Hippocampal formation (tissue), 2 donors: ENCODE results near the gene ENSA.
"Not testable (repeated sequence)": the region's sequence is repeated elsewhere in the genome, so short reads cannot be mapped to it uniquely, and the experiment has no call there.

Source experiments
- DNase-seq, 2 donors: peaks; one replicate each; lab custom pipeline; 2025; lab: John Stamatoyannopoulos, UW

ENSA gene

DNA sequence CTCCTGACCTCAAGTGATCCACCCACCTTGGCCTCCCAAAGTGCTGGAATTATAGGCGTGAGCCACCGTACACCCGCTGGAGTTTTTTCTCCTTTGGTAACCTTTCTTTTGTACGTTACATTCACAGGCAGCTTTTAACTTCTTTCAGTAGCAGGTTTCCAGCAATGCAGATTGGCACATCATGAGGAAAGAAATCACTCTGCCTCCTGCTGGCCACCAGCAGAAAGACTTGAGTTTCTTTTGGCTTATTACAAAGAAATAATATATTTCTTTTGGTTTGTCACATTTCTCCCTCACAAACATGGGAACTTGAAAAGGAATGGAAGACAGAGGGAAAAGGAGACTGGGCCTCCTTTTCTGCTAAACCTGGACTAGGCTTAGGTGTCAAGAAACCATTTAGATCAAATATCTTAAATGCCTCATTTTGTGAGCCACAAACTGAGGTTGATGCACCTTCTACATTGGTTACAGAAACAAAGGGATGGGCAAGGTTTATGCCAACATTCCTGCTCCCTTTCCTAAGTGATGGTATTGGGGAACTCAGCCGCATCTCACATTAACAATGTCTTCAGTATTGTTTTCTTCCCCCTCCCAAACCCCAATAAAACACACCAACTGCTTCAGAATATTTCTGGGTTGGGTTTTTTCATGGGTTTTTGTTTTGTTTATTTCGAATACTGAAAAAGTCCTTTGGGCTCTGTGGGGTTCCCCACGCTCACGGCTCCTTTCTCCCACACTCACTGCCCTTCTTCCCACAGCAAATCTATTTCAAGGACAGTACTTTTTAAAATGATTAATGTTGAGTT is 7.7 kb downstream of the ENSA start:
- peak in 1 of 2 donors; percentile 7 for DNase-seq

DNA sequence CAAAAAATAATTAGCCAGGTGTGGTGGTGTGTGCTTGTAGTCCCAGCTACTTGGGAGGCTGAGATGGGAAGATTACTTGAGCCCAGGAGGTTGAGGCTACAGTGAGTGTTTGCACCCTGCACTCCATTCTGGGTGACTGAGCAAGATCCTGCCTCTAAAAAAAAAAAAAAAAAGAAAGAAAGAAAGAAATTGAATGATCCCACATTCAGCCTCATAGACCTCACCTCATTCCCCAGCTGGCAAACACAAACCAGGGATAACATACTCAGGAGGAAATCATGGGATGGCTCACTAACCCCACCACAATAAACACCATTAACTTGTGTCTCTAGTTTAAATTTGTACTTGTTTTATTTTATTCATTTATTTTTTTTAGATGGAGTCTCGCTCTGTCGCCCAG is 8.5 kb downstream of the ENSA start:
- DNase-seq, result no peak

DNA sequence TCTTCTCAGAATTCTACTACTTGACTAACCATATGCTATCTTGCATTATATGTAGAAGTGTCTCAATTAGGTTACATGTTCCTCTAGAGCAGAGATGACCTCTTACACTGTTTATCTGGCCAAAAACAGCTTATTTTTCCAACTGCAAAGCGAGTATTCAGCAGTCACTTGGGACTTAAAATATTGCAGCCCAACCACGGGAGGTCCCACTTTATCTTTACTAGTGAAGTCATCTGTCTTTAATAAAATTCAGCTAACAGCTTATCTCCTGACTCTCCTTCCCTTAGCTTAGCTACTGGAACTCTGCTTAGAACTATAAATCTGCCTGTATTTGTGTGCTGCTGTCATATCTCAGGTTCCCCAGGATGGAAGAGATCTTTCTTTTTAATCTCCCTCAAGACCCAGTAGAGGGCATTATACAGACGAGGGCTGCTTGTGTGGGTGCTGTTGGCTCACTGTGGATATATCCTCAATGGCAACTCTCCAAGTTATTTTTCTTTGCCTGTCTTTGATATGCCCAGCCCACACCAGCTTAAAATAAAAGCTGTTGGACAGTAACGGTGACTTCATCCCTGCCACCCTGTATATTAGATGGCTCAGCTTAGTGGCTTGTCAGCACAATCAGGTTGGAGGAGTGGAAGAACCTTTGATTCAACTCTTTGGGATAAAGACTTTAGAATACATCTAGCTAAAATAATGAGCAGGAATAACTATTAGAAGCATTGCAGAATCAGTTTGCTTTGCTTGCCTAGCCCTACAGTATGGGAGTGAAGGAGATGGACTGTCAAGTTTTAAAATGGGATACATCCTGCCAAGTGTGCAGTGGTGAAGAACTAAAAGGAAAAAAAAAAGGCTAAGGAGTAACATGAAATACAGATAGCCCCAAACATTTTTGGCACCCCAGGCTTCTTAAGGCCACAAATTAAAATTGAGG is 9.6 kb downstream of the ENSA start:
- peak in 1 of 2 donors; percentile 19 for DNase-seq

DNA sequence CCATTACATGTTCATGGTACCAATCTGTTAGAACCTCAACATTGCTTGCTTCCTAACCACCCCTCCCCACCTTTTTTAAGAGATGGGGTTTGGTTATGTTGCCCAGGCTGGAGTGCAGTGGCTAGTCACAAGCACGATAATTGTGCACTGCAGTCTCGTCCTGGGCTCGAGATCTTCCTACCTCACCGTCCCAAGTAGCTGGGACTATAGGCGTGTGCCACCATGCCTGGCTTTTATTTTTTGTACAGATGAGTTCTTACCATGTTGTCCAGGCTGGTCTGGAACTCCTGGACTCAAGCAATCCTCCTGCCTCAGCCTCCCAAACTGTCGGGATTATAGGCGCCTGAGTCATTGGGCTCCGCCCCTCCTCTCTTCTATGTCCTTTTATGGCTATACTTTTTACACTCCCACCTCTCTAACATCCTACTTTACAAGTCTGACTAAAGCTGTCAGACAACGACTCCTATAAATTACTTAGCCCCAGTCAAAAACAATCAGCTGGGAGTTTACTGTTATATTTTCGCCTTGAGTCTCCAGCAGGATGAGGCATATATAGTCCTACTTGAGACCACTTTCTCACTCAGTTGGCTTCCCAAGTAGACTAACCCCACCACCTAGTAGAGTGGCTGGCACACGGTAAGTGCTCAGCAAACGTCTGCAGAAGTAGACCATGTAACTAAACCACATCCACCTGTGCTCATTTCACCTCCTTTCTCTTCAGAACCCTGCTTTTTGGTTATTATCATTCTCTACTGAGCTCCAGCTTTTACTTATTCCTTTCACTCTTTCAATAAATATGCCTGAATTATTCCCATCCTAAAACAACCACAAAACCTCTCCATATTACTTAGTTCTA is 13.8 kb downstream of the ENSA start:
- no peak for DNase-seq

DNA sequence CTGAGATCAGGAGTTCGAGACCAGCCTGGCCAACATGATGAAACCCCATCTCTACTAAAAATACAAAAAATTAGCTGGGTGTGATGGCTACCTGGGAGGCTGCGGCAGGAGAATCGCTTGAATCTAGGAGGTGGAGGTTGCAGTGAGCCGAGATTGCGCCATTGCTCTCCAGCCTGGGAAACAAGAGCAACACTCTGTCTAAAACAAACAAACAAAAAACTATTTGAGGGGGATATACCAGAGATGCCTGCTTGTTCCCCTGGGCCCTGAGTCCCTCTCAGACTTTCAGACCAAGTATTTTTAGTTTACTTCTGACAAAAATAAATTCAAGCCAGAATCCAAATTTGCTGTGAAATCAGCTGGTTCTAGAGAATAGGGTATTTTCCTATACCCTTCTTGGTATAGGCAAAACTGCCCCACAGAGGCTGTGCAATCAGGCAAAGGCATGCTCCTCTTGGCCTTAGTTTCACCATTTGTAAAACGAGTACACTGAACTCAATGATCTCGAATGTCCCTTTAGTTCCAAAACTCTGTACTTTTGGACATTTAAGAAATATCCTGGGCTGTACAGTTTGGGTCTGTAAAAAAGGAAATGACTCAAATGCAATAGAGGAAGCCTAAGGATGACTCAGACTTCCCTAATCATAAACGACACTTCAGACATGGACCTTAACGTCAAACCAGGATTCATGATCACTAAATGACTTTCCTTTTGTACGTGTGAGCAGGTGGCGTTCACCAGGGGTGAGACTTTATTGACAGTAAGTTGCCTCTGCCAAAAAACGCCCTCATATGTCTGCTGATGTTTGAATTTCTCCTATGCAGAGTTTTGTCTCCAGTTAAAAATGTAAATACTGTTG is 16.1 kb downstream of the ENSA start:
- DNase-seq, result no peak

DNA sequence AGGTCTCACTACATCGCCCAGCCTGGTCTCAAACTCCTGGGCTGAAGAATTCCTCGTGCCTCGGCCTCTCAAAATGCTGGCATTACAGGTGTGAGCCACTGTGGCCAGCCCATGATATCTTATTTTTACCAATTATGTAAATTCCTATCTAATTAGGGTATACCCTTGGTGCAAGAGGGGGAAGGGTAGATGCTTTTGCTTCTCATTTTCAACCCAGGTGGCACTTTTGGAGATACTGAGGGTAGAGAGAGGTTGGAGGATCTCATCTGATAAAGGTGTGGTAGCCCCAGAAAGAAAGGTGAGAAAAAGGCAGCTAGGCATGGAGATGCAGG is 17.4 kb downstream of the ENSA start:
- DNase-seq, result no peak

DNA sequence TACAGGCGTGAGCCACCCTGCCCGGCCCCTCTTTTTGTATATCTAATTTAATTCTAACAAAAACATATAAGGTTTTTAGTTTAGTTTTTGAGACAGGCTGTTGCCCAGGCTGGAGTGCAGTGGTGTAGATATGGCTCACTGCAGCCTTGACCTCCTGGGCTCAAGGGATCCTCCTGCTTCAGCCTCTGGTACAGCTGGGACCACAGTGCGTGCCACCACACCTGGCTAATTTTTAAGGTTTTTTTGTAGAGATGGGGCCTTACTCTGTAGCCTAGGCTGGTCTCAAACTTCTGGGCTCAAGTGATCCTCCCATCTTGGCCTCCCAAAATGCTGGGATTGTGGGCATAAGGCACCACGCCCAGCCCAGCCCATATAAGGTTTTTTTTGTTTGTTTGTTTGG is 18.8 kb downstream of the ENSA start:
- no peak for DNase-seq

DNA sequence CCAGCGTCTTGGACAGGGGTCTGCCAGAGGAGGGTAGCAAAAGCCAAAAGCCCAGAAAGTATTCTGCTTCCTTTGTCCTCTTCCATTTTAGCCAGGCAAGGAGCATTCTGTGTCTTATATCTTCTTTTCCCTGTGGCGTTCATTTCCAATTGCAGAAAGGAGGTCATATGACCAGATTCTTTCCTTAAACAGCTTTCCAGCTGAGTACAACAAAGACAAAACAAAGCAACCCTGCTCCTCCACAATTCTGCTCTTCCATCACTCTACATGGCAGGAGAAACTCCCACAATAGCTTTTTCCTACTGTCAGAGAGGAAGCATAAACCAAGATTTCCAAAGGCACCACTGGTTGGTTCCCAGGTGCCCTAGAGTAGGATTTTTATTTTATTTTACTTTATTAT is 19.7 kb downstream of the ENSA start:
- peak in 1 of 2 donors; percentile 12 for DNase-seq

DNA sequence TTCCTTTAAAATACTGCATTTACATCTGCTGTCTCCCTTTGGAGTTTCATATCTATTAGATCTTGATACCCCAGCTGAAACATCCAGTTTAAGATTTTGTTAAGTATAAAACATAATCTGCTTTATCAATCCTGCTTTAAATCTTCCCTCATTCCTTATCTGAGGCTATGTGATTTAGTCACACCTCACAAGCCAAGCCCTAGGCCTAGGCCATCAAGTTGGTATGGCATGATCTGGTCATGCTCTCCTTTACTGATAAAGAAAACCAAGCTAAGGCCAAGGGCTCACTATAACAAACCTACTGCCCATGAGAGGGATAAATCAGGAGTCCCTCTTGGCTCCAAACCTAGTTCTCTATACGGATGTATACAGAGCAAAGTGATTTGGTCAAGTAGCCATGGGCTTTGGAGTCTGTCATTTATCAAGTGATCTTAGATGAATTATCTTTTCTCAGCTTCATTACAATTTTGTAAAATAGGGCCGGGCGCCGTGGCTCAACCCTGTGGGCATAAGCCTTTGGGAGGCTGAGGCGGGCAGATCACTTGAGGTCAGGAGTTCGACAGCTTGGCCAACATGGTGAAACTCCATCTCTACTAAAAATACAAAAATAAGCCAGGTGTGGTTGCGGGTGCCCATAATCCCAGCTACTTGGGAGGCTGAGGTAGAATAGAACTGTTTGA is 22.8 kb downstream of the ENSA start:
- no peak for DNase-seq

DNA sequence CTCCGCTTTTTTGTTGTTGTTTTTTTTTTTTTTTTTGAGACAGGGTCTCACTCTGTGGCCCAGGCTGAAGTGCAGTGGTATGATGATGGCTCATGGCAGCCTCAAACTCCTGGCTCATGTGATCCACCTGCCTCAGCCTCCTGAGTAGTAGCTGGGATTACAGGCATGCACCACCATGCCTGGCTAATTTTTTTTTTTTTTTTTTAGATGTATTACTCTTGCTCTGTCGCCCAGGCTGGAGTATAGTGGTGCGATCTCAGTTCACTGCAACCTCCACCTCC is 24.0 kb downstream of the ENSA start:
- DNase-seq, result not testable (repeated sequence)

DNA sequence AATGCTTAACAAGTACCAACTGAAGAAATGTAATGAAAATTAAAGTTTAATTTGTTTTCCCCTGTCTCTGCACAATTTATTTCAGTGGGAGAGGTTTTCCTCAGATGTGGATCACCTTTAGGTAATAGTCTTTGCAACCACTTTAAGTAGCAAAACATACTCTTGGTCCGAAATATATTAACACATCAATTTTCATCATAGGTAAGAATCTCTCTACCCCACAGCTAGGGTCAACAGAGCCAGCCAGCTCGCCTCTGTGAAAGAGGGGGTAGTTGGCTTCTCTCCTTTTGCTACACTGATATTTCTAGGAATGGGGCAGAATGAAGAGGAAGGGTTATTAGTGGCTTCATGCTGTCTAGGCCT is 25.2 kb downstream of the ENSA start:
- DNase-seq, result no peak

DNA sequence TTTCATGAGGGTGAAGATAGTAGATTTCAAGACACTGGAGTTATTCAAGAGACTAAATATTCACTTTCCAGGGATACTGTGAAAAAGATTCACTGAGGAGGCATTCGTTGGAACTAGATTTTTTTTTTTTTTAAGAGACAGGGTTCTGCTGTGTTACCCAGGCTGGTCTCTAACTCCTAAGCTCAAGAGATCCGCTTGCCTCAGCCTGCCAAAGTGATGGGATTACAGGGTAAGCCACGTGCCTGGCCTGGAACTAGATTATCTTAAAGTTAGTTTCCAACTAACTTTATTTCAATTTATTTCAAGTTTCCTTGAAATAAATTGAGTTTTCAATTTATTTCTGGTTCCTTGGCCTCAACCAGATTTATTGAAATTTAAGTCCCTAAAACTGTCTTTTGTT is 25.7 kb downstream of the ENSA start:
- DNase-seq, result no peak

DNA sequence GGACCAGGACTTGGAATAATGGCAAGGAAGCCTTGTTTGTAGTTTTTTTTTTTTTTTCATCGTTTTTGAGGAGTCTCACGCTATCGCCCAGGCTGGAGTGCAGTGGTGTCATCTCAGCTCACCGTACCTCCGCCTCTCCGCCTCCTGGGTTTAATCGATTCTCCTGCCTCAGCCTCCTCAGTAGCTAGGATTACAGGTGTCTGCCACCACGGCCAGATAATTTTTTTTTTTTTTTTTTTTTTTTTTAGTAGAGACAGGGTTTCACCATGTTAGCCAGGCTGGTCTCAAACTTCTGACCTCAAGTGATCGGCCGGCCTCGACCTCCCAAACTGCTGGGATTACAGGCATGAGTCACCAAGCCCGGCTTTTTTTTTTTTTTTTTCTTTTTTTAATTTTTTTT is 27.0 kb downstream of the ENSA start:
- not testable (repeated sequence) for DNase-seq

DNA sequence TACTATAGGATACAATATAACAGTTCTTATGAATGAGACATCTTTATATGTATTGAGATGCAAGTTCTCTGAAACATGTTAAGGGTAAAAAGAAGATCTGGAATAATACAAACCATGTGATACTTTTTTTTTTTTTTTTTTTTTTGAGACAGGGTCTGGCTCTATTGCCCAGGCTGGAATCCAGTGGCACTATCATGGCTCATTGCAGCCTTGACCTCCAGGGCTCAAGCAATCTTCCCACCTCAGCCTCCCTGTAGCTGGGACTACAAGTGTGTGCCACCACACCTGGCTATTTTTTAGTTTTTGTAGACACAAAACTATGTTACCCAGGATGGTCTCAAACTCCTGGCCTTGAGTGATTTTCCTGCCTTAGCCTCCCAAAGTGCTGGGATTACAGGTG is 27.9 kb downstream of the ENSA start:
- no peak for DNase-seq

DNA sequence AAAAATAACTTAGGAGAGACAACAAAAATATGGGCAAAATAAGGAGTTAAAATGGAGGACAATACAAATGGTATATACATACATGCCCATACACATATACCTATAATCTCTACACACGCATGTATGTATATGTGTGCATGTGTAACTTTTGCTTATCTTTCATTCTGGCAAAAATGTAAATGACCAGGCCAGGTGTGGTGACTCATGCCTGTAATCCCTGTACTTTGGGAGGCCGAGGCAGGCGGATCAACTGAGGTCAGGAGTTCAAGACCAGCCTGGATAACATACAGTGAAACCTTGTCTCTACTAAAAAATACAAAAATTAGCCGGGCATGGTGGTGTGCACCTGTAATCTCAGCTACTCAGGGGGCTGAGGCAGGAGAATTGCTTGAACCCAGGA is 31.1 kb downstream of the ENSA start:
- not testable (repeated sequence) for DNase-seq

DNA sequence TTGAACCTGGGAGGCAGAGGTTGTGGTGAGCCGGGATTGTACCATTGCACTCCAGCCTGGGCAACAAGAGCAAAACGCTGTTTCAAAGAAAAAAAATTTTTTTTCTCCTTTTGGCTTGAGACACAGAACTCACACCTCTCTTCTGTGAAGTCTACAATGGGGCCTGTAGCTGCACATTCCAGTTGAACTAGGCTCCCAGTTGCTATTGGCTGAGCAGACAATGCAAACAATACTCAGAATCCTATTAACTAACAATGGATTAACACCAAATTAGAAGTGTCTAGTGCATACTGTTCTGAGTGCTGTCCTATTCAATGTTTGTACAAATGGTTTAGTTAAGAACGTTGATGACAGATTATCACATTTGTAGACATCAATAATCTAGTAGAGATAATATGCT is 32.4 kb downstream of the ENSA start:
- no peak for DNase-seq

DNA sequence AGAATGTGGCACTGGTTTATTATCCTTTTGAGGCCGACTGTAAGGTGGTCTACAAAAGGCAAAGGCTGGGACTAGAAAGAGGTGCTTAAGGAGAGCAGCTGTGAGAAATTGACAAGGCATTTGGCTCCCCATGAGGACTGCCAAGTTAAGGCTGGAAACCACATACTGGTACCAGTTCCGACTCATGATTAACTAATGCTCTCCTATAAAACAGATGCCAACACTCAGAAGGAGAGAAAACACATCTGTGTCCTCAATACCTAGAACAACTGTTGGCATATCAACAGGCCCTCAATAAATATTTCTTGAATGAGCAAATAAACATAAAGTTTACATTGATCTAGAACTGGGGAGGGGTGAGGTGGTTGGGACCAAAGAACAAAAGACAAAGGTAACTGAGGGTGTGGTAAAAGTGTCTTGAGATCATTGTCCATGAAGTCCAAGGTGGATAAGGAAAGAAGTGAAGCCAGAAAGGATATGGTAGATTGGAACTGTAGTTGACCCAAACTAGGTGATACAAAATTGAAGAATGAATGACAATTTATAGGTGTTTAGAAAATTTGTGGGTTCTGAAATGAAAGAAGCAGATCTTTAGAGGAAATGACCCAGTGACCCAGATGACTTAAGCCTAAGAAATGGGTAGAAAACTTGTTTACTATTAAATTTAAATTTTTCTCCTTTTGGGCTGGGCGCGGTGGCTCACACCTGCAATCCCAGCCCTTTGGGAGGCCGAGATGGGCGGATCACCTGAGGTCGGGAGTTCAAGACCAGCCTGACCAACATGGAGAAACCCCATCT is 33.1 kb downstream of the ENSA start:
- no peak for DNase-seq

DNA sequence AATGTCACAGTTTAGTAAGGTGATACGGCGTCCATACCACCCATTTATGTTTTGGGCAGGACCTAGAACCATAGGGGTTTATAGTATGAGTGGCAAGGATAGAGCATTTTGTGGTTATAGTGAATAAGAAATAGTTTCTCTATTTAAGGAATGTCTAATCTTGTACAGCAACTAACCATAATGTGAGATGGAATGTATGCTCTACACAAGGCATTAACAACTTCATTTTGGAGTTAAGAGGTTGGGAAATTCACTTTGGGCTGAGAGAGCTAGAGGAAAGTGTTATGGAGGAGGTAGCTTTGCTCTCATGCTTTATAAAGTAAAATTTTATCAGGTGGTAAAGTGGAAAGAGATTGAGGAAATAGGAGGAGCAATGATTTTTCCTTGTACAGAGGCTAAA is 47.0 kb downstream of the ENSA start:
- no peak for DNase-seq

DNA sequence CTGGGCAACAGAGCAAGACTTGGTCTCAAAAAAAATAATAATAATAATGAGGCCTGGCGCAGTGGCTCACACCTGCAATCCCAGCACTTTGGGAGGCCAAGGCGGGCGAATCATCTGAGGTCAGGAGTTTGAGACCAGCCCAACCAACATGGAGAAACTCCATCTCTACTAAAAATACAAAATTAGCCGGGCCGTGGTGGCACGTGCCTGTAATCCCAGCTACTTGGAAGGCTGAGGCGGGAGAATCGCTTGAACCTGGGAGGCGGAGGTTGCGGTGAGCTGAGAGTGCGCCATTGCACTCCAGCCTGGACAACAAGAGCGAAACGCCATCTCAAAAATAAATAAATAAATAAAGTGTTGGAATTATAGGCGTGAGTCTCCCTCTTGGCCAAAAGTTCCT is 47.5 kb downstream of the ENSA start:
- not testable (repeated sequence) for DNase-seq

DNA sequence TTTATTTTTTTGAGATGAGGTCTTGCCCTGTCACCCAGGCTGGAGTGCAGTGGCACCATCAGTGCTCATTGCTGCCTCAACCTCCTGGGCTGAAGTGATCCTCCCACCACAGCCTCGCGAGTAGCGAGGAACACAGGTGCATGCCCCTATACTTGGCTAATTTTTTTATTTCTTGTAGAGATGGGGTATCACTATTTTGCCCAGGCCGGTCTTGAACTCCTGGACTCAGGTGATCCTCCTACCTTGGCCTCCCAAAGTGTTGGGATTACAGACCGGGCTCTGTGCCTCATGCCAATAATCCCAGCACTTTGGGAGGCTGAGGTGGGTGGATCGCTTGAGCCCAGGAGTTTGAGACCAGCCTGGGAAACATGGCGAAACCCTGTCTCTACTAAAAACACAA is 48.0 kb downstream of the ENSA start:
- not testable (repeated sequence) for DNase-seq
